Hematopoietic multipotent progenitor cell treated with erythropoietin and hydrocortisone succinate and interleukin-3 and kit ligand, for 8 days (in vitro differentiated cells): Measurements from ENCODE around the gene IL13RA1.
"Not testable (repeated sequence)": the region's sequence is repeated elsewhere in the genome, so short reads cannot be mapped to it uniquely, and the experiment has no call there.

Experiments
- DNase-seq: peaks from one replicate; pipeline ENCODE4 v3.0.0-alpha.2; 2015

Gene IL13RA1

DNA sequence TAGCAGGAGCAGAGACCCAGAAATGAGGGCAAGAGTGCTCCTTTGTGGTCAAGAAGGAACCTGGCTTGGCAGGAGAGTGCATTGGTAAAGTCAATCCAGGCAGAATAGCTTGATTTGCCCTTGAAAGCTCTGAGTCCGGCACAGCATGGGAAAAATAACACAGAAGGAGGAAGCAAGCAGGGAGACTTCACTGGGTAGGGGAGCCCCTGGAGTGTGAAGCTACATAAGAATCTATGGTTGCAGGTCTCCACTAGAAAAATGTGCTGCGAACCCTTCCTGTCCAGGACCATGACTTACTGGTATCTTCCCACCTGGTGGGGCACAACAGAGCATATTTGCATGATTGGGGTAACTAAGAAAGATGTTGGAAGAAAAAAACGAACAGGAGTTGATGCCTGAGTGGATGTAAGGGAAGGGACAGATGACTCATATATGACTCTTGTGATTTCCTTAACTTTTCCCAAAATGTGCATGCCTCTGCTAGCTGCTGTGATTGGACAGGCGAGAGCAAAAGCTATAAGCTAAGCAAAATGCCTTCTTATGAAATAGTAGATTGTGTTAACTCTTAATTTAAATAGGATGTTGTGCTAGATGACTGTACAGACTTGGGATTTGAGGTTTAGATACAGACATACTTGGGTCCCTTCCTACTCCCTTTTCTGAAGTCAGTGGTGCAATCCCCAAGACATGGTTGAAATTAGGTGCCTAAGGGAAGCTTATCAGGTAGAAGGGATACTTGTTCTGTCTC is 3.3 kb downstream of the IL13RA1 start:
- no peak for DNase-seq

DNA sequence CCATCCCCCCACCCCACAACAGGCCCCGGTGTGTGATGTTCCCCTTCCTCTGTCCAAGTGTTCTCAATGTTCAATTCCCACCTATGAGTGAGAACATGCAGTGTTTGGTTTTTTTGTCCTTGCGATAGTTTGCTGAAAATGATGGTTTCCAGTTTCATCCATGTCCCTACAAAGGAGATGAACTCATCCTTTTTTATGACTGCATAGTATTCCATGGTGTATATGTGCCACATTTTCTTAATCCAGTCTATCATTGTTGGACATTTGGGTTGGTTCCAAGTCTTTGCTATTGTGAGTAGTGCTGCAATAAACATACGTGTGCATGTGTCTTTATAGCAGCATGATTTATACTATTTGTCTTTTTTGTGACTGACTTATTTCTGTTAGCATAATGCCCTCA is 5.1 kb downstream of the IL13RA1 start:
- DNase-seq, result not testable (repeated sequence)

DNA sequence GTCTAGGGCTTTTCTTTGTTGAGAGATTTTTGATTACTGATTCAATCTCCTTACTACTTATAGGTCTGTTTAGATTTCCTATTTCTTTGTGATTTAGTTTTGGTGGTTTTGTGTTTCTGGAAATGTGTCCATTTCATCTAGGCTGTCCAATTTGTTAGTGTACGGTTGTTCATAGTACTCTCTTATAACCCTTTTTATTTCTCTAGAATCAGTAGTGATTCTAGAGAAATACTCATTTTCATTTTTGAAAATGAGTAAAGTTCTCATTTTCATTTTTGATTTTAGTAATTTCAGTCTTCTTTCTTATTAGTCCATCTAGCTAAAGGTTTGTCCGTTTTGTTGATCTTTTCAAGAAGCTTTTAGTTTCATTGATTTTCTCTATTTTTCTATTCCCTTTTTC is 7.5 kb downstream of the IL13RA1 start:
- no peak for DNase-seq

DNA sequence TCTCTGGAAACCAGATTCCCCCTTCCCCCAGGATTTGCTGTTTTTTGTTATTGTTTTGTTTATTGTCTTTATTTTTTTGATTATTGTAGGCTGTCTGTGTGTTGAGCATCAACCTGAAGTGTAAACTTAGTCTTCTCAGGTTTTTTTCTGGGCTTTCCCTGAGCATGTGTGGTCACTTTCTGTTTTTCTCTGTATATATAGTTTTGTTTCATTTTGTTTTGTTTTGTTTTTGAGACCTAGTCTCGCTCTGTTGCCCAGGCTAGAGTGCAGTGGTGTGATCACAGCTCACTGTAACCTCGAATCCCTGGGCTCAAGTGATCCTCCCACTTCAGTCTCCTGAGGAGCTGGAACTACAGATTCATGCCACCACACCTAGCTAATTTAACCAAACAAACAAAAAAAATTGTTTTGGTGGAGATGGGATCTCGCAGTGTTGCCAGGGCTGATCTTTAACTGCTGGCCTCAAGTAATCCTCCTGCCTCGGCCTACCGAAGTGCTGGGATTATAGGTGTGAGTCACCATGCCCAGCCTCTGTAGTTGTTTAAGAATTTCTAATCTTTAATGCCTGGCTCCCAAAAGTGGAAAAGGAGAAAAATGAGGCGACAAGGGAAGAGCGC is 9.1 kb downstream of the IL13RA1 start:
- no peak for DNase-seq

DNA sequence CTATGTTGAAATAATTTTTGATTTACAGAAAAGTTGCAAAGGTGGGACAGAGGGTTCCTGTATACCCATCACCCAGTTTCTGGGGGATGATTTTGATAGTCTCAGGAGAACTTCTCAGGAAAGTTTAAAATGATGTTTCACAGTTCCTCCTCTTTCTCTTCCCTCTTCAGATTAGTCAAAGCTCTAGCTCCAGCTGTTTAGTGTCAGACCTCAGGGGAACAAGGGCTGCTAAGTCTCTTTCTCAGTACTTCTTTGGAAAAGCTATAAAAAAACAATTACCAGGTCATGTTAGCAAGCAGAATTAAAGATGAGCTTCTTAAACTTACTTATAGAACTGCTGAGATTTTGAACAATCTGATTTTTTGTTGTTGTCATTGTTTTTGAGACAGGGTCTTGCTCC is 12.2 kb downstream of the IL13RA1 start:
- DNase-seq, result no peak

DNA sequence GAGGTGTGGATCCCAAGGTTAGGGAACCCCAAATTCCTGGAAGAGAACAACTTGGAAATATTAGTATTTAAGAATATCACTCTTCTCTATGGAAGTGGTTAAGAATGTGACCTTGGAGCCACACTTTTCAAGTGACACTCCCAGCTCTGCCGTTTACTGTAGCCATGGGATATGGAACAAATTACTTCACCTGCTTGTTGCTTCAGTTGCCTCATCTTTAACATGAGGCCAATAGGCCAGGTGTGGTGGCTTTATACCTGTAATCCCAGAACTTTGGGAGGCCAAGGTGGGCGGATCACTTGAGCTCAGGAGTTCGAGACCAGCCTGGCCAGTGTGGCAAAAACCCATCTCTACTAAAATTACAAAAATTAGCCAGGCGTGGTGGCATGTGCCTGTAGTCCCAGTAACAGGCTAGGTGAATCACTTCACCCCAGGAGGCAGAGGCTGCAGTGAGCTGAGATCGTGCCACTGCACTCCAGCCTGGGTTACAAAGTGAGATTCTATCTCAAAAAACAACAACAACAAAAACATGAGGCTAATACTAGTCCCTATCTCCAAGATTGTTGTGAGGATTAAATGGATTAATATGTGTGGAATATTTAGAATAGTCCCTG is 13.0 kb downstream of the IL13RA1 start:
- DNase-seq, result no peak

DNA sequence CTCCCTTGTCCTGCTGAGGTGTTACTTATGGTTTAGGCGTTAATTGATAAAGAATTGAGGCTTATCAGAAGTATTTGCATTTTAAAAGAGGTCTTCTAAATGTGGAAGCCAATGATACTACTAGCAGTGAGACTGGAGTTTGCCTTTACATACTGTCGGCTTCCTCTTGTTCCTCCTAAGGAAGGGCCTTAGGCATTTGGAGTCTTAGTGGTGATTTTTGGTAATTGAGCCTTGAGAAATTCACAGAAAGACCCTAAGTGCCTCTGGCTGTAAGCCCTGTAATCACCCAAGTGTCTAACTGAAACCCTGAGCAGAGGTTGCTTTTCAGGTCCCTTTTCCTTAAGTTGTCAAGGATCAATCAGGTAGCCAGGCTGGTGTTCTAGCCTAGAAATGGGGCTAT is 14.8 kb downstream of the IL13RA1 start:
- DNase-seq, result no peak

DNA sequence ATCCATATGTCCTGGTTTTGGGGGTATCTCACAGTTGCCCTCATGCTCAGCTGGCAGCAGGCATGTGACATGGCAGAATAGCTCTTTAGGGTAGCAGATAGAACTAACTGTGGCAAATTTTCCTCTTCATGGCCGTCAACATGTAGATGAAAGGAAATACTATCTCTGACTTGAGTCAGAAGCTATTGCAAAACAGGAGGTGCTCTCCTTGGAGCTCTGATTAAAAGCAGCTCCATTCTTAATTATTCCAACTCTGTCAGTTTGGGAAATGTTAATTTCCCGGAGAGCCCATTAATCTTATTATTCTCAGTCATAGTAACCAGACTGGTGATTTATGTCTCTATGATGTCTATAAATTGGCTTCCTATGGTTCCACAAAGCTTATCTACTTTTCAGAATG is 18.2 kb downstream of the IL13RA1 start:
- DNase-seq, result no peak

DNA sequence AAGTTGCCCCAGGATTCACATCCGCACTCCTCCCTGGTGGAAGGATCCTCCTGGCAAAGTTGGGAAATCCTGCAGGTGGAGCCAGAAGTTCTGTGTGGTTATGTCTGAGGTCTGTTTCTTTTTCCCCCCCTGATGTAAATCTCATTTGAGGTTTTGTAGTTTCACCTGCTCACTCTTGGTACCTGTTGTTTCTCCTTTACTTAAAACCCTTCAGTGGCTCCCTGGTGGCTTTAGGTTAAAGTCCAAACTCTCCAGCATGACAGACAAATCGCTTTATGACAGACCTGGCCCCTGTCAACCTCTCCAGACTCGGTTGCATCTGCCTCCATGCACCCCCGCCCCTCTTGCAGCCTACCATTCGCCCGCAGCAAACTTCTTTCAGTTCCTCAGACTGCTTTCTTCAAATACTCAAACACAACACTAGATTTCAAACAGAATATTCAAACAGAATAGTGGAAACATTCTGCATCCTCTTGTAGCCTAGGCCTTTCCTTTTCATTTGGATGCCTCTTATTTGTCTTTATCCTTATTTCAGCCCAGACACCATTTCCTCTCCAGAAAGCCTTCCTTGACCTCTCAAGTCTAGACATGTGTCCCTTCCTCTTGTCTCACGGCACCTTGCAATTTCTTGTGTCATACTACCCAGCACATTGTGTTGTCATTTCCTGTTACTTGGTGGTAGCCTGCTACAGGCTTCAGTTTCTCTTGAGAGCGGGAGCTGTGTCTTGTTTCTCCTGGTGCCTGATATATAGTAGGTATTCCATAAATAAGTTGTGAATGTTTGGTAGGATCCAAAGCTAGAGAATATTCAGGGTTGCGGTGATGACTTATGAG is 24.8 kb downstream of the IL13RA1 start:
- DNase-seq, result peak; percentile 1

DNA sequence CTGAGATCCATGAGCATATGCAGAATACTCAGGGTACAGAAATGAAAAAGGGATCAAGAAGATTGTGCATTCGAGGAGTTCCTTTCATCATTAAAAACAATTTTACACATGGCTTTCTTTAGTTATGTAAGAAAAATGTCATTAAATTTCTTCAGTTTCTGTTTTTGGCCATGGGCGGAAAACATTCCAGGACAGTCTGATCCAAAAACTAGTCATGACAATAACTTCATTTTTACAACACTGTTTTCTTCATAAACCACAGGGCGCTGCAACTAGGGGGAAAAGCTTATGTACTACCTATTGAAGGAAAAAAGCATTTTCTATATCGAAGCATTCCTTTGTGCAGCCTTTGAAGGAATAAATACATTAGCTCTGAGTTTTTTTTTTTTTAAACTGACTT is 28.2 kb downstream of the IL13RA1 start:
- no peak for DNase-seq

DNA sequence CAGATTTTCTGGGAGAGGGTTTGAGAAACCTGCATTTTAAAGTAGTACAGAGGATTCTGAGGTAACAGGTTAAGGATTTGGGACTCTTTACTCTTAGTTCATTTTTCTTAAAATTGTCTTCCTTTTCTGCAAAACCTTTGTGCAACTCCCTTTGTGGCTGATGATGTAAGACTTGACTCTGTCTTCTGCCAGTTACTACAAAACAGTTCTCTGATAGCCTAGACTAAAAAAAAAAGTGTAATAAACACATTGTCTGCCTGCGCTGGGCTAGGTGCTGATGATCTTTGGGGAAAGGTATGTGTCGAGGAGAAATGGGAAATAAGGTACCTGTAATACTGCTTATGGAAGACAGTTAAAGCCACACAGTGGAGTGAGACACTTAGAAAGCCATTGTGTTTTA is 28.7 kb downstream of the IL13RA1 start:
- DNase-seq, result no peak

DNA sequence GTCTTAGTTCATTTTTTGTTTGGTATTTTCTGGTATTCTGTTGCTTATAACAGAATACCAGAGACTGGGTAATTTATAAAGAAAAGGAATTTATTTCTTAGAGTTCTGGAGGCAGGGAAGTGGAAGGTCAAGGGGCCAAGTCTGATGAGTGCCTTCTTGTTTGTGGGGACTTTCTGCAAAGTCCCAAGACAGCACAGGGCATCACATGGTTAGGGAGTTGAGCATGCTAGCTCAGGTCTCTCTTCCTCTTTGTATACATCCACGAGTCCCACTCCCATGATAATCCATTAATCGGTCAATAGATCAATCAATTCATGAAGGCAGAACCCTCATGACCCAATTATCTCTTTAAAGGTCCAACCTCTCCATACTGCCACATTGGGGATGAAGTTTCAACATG is 31.1 kb downstream of the IL13RA1 start:
- no peak for DNase-seq

DNA sequence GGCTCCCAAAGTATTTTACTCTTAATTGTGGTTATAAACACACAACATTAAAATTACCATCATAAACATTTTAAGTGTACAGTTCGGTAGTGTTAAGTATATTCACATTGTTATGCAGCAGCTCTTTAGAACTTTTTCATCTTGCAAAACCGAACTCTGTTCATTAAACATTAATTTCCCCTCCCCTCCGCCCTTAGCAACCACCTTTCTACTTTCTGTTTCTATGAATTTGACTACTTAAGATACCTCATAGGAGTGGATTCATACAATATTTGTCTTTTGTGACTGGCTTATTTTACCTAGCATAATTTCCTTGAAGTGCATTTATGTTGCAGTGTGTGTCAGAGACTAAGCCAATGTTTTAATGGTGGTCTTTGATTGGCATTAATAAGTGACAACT is 32.6 kb downstream of the IL13RA1 start:
- no peak for DNase-seq

DNA sequence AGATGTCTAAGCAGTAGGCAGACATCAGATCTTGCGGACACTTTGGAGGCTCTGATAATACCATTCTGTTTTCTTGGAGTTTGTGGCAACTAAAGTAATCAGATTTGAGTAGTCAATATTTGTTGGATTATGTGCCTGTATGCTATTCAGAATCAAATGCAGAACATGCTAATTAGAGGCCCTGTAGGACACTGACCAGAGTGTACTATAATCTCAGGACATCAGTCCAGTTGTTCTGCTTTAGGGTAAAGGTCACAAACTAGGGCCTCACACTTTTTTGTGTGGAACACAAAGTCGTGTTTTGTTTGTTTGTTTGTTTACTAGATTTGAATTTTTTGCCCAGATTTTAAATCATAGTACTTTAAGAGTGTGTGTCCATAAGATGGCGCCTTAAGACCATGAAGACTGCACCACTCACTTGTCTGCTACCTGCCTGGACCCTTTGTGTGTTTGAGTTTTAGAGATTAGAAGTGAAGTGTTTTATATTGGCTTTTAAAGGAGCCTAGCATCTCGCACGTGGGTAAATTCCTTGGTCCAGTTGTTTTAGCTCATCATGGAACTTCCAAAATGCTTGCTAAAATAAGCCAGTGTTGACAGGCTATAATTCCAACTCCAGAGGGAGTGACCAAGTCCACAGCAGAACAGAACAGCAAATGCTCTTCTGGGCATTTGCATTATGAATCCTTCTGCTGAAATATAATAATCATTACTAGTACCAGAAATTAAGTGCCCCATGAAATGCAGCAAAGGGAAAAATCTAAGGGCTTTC is 34.7 kb downstream of the IL13RA1 start:
- DNase-seq, result peak; percentile 1

DNA sequence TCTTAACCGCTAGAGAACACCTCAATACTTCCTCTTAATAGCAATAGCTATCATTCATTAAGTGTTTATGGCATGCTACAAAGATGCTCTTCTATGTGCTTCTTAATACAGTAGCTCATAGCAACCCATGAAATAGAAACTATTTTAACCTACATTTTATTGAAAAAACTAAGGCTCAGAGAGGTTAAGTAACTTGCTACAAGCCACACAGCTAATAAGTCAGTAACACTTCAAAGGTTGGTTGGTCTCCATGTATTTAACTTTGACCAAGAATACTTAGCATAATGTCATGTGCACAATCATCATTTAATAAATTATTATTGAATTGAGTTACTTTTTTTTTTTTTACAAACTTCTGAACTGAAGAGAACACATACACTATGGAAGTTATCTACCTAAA is 36.1 kb downstream of the IL13RA1 start:
- DNase-seq, result no peak

DNA sequence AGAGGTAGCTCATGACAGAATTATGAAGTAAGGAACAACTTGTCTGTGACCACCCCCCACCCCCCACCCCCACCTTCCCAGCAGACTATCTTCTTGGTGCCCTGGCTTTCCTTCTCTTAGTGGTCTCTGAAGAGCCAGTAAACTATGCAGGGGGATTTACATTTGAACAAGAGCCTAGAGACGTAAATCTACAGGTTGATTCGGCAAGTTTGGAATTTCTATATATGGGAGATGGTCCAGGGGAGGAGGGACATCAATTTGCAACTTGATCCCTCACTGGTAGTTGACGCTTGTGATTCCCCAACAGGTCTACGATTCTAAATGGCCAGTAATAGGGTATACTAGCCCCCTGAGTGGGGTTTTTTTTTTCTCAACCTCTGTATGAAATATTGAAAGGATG is 36.7 kb downstream of the IL13RA1 start:
- DNase-seq, result no peak

DNA sequence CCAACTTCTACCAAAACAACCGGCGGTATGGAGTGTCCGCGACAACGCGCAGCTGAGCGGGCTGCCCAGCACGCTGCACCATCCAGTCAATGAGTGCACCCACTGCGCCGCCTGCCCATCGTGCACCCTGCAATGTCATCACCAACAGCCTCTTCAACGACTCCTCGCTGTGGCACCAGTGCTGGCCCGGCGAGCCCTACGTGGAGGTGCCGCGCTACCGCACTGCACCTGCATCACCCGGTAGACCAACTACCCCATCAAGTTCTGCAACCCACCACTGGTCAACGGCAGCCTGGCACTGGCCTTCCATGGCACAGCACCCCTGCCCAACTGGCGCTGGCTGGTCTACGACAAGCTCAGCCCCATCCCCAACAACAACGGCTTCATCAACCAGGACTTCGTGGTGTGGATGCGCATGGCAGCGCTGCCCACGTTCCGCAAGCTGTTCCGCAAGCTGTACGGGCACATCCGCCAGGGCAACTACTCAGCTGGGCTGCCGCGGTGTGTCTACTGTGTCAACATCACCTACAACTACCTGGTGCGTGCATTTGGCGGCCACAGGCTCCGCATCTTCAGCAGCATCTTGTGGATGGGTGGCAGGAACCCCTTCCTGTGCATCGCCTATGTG is 42.8 kb downstream of the IL13RA1 start:
- DNase-seq, result no peak

DNA sequence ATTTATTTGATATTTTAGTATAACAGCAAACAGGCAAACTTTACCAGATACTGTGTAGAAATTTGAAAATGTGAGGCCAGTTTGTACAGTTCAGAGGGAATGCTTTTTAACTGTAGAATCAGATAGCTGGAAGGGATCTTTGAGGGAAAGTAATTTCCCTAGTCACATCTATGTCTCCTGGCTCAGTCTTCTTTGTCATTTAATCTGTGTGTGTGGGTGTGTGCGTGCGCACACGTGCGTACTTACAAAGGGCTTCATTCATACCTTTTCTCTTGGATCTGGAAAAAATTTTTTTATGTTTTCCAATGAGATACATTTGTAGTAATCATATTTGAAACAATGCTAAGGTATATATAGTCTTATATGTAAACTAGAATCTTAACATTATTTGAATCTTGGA is 44.6 kb downstream of the IL13RA1 start:
- no peak for DNase-seq

DNA sequence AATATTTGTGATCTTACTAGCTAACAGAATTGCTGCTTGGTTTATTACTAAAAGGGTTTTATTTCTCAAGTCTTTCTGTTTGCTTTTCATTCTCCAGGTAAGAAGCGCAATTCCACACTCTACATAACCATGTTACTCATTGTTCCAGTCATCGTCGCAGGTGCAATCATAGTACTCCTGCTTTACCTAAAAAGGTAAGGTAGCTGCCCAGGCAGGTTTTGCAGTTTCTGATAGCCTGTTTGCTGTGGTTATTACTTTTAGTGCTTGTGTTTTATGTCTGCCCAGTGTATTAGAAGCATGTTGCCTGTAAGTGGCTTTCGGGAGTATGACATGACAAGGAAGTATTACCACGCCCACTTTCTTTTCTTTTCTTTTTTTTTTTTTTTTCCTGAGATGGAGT is 46.4 kb downstream of the IL13RA1 start:
- no peak for DNase-seq

DNA sequence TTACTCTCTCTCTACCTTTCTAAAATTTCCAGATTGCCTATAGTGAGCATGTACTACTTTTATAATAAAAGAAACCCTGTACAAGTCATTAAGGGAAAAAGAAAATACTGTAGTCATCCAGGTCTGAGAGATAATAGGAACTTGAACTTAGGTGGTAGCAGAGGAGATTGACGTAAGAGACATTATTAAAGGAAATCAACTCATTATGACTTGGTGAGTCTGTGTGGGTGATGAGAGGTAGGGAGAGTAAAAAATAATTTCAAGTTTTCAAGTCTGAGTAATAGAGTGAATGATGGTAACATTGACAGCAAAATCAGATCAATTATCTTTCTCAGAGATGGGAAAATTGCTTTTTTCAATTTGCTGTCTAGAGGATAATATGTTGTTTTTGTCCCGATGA is 52.2 kb downstream of the IL13RA1 start:
- no peak for DNase-seq

DNA sequence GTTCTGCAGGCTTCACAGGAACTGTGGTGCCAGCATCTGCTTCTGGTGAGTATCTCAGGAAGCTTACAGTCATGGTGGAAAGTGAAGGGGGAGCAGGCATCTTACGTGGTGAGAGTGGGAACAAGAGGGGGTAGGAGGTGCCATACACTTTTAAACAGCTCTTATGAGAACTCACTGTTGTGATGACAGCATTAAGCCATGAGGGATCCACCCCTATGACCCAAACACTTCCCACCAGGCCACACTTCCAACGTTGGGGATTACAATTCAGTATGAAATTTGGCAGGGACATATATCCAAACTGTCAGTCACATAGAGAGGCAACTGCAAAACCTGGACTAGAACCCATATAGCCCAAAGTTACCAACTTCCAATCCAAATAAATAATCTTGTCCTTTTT is 53.1 kb downstream of the IL13RA1 start:
- DNase-seq, result no peak

DNA sequence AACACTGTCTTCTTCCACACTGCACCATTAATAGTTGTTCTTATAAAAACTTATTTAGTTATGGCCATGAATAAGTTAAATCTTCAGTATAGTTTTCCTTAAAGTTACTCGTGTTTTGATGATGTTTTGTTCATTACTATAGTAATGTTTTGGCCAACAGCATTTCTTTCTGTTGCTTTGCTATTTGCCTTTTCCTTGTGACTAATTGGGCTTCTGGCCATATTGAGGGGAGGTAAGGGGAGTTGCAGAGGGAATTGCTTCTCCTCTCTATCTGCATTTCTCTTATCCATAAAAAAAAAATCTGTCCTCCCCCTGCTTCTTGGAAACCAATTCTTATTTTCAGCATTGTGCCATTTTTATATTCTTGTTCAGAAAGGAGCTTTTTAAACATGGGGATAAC is 53.5 kb downstream of the IL13RA1 start:
- DNase-seq, result no peak
